GM08714 (cell line): ENCODE measurements around the gene TUBAL3.

Source experiments
- H3K4me3 ChIP-seq: fragments of 200-500 bp; sonication (Bioruptor generic); 2 replicates; pipeline ENCODE4 v1.5.1; 2014; ENCODE audit warnings: mild to moderate bottlenecking, low read length, inconsistent platforms
- ZNF274 ChIP-seq: IDR thresholded peaks from 2 replicates; pipeline ENCODE4 v1.6.1; 2012; ENCODE audit warnings: mild to moderate bottlenecking, low read depth, low read length

The TUBAL3 gene

GRCh38 chr10:5404208-5405041 is at the start of gene TUBAL3:
Gene TUBAL3, minus strand, starts transcription at chr10:5404828. Its CDS starts 36 bp downstream, at chr10:5404792.
- TF ChIP-seq ZNF274: no peak

GRCh38 chr10:5453749-5454489 is 49.3 kb upstream of the TUBAL3 start:
- no peak for TF ChIP-seq ZNF274
- H3K4me3 ChIP-seq: no peak overlapping the region

More at GRCh38 chr10:5404208-5405041, at the start of gene TUBAL3:
- H3K4me3 ChIP-seq: no peak within 1 kb of the TSS

GRCh38 chr10:5450605-5451384 is 46.2 kb upstream of the TUBAL3 start:
- H3K4me3 ChIP-seq: no peak overlapping the region
- no peak for TF ChIP-seq ZNF274

GRCh38 chr10:5449823-5450222 is 45.2 kb upstream of the TUBAL3 start:
- no peak for TF ChIP-seq ZNF274
- H3K4me3 ChIP-seq: peak overlapping the region; percentile 36; the same call in 1 of the 2 replicates

- no peak overlapping the region for H3K4me3 ChIP-seq
- no peak for TF ChIP-seq ZNF274
Observed at GRCh38 chr10:5449227-5449626, 44.6 kb upstream of the TUBAL3 start.

GRCh38 chr10:5448333-5449001 is 43.8 kb upstream of the TUBAL3 start:
- no peak overlapping the region; the same call in 1 of the 2 replicates for H3K4me3 ChIP-seq
- TF ChIP-seq ZNF274: no peak

GRCh38 chr10:5447611-5448071 is 43.0 kb upstream of the TUBAL3 start:
- H3K4me3 ChIP-seq: no peak overlapping the region; the same call in 1 of the 2 replicates
- no peak for TF ChIP-seq ZNF274

- no peak for TF ChIP-seq ZNF274
- H3K4me3 ChIP-seq: no peak overlapping the region; the same call in 1 of the 2 replicates
Observed at GRCh38 chr10:5447056-5447455, 42.4 kb upstream of the TUBAL3 start.

GRCh38 chr10:5446390-5446926 is 41.8 kb upstream of the TUBAL3 start:
- peak overlapping the region; percentile 37; the same call in 1 of the 2 replicates for H3K4me3 ChIP-seq
- no peak for TF ChIP-seq ZNF274

GRCh38 chr10:5445006-5445405 is 40.4 kb upstream of the TUBAL3 start:
- TF ChIP-seq ZNF274: no peak
- H3K4me3 ChIP-seq: no peak overlapping the region

GRCh38 chr10:5443429-5443828 is 38.8 kb upstream of the TUBAL3 start:
- TF ChIP-seq ZNF274: no peak
- H3K4me3 ChIP-seq: no peak overlapping the region

- TF ChIP-seq ZNF274: no peak
- no peak overlapping the region for H3K4me3 ChIP-seq
Observed at GRCh38 chr10:5442990-5443370, 38.4 kb upstream of the TUBAL3 start.
